GM12864 (cell line): ENCODE measurements around the gene CHST11.

Source experiments
- DNase-seq: peaks from one replicate; pipeline ENCODE4 v3.0.0-alpha.2; 2011; ENCODE audit warnings: low read depth
- H3K4me3 ChIP-seq: 2 replicates; pipeline ENCODE4 v1.5.1; 2011; ENCODE audit warnings: mild to moderate bottlenecking, low read depth, low read length, control low read depth
- TF ChIP-seq, protein P1 (sequence below): IDR thresholded peaks from 2 replicates; pipeline ENCODE4 v1.5.1; 2011; ENCODE audit warnings: low read depth, mild to moderate bottlenecking, moderate library complexity, low read length, control low read depth, inconsistent platforms; ENCODE audit errors: missing control alignments

Gene CHST11

DNA sequence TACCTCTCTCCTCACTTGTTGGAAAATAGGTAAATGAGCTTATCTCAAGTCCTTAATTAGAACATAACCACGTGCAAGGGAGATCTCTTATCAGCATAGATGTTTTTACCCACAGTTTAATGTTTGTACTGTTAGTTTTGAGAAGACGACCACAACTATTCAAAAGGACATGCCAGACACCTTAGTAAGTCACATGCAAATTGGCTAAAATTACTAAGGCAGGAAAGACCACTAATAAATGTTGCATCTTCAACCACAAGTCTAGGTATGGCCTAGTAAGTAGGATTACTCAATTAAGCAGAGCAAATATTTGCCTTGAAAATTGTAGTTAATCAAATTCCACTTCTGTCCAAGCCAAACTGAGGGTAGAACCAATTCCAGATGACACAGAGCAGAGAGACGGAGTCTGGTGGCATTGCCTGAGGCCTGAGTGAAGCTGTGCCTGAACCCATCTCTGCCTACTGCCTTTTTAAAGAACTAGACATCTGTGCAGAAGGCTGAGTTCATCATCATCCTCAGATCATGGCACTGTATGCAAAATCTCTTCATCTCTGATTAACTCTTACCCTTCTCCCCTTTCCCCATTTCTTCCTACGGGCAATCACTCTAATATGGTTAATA, 29.7 kb upstream of the CHST11 start:
- H3K4me3 ChIP-seq, result no peak overlapping the region
- no peak for DNase-seq
- TF ChIP-seq, protein P1, sequence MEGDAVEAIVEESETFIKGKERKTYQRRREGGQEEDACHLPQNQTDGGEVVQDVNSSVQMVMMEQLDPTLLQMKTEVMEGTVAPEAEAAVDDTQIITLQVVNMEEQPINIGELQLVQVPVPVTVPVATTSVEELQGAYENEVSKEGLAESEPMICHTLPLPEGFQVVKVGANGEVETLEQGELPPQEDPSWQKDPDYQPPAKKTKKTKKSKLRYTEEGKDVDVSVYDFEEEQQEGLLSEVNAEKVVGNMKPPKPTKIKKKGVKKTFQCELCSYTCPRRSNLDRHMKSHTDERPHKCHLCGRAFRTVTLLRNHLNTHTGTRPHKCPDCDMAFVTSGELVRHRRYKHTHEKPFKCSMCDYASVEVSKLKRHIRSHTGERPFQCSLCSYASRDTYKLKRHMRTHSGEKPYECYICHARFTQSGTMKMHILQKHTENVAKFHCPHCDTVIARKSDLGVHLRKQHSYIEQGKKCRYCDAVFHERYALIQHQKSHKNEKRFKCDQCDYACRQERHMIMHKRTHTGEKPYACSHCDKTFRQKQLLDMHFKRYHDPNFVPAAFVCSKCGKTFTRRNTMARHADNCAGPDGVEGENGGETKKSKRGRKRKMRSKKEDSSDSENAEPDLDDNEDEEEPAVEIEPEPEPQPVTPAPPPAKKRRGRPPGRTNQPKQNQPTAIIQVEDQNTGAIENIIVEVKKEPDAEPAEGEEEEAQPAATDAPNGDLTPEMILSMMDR, result no peak

- TF ChIP-seq, protein P1, result no peak
- no peak overlapping the region for H3K4me3 ChIP-seq
- no peak for DNase-seq
Measured at GRCh38 chr12:104427547-104427938, 29.2 kb upstream of the CHST11 start.

GRCh38 chr12:104433061-104433460, 23.7 kb upstream of the CHST11 start:
- H3K4me3 ChIP-seq, result no peak overlapping the region
- TF ChIP-seq, protein P1, result no peak
- no peak for DNase-seq

- DNase-seq, result no peak
- TF ChIP-seq, protein P1, result no peak
- no peak overlapping the region for H3K4me3 ChIP-seq
Measured at GRCh38 chr12:104434129-104434528, 22.6 kb upstream of the CHST11 start.

DNA sequence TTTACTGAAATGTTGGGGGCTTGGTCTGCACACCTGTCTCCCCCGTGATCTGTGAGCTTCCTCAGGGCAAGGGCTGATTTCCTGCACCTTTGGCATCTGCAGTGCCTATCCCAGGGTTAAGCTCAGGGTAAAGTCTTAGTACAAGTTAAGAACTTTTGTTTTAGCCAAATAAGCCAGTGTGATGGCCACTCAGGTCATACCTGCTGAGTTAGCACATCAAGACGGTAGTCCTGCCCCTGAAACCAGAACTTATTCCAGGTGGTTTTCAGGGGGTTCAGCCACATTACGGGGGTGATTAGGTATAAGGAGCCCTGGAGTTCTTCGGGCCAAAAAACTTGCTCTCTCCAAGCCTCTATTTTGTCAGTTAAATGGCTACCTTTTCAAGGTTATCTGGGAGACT, 21.6 kb upstream of the CHST11 start:
- no peak overlapping the region for H3K4me3 ChIP-seq
- no peak for DNase-seq
- TF ChIP-seq, protein P1, result no peak

GRCh38 chr12:104435765-104436164, 21.0 kb upstream of the CHST11 start:
- TF ChIP-seq, protein P1, result no peak
- H3K4me3 ChIP-seq, result no peak overlapping the region
- DNase-seq, result no peak

DNA sequence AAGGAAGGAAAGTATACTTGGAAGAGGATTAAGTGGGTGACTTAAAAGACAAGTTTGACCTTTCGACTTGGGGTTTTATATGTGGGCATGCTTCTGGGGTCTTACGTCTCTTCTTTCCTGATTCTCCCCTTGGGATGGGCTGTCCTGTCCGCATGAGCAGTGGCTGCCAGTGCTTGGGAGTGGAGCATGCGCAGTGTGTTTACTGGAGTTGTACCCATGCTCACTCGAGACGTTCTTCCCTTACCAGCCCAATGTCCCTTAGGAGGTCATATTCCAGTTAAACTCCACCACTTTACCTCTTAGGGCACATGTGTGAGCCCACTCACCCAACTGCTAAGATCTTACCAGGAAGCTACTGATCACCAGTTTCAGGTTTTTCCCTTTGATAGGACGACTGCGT, 20.0 kb upstream of the CHST11 start:
- TF ChIP-seq, protein P1, result no peak
- no peak overlapping the region for H3K4me3 ChIP-seq
- no peak for DNase-seq
